ENCODE data around the gene RTN4R. TPM values are rescaled to one million over a fixed set of nuclear protein-coding genes. Genes with fewer than 3 reads are reported as not detected.

RTN4R gene
- total RNA-seq, 1 experiment from 2014 or later: 16.3 TPM

- in situ Hi-C loops (cut with HindIII; ENCODE audit: low pct_unique_long_range_greater_than_20kb, low sequenced_read_pairs) (no loop called here), intact Hi-C loops (cut with micrococcal nuclease; ENCODE audit: unreplicated experiment) (no loop called here)
- no peak for TF ChIP-seq TCF7L2 (IDR thresholded peaks at IDR 0.05; ENCODE audit: low read depth, low read length)
- TF ChIP-seq POLR2AphosphoS5 (IDR thresholded peaks at IDR 0.05; ENCODE audit: low read depth, low read length): no peak
- TF ChIP-seq CTCF (IDR thresholded peaks at IDR 0.05): no peak
- TF ChIP-seq REST (IDR thresholded peaks at IDR 0.05; ENCODE audit: insufficient read depth in 1 of 2, low read depth in 2 of 2, low read length in 1 of 2): no peak
- no peak for TF ChIP-seq SIN3A (IDR thresholded peaks at IDR 0.05; ENCODE audit: borderline replicate concordance, insufficient read depth, low read depth, low read length)
- ChIA-PET CTCF (no interaction called here), POLR2A (no interaction called here)
- H3K9me3 ChIP-seq (ENCODE audit: control insufficient read depth, insufficient read depth, low read depth, low read length): no peaks in the 10 kb centered on the region
- no peak for DNase-seq (ENCODE audit: low read depth, low spot score)
- no peak for ATAC-seq
- no TSS peak for BruUV-seq (replicated peaks)
- H3K4me3 ChIP-seq (ENCODE audit: low read depth in 2 of 2, low read length in 2 of 2): no peak overlapping the region
- no peaks in the 10 kb centered on the region for H3K27me3 ChIP-seq (ENCODE audit: control insufficient read depth, insufficient read depth, low read length)
- H3K27ac ChIP-seq (ENCODE audit: low read length): no peak overlapping the region
- no peaks in the 10 kb centered on the region for H3K4me1 ChIP-seq (ENCODE audit: control insufficient read depth, insufficient read depth, low read length)
- no peaks in the 10 kb centered on the region for H3K36me3 ChIP-seq (ENCODE audit: control insufficient read depth, insufficient read depth, low read length)
Measured at GRCh38 chr22:20302438-20303228, 34.5 kb upstream of the RTN4R start.

GRCh38 chr22:20299746-20300136 lies 31.6 kb upstream of the RTN4R start:
- Histone ChIP-seq H3K9me3 (ENCODE audit: control insufficient read depth, insufficient read depth, low read depth, low read length) (no peaks in the 10 kb centered on the region), H3K4me3 (ENCODE audit: low read depth in 2 of 2, low read length in 2 of 2) (peak overlapping the region; percentile 42 to 46), H3K4me1 (ENCODE audit: control insufficient read depth, insufficient read depth, low read length) (no peaks in the 10 kb centered on the region), H3K27ac (ENCODE audit: low read length) (no peak overlapping the region), H3K27me3 (ENCODE audit: control insufficient read depth, insufficient read depth, low read length) (no peaks in the 10 kb centered on the region), H3K36me3 (ENCODE audit: control insufficient read depth, insufficient read depth, low read length) (no peaks in the 10 kb centered on the region)
- in situ Hi-C loops (cut with HindIII; ENCODE audit: low pct_unique_long_range_greater_than_20kb, low sequenced_read_pairs): no loop called here
- no peak for DNase-seq (ENCODE audit: low read depth, low spot score)
- peak; percentile 52 for ATAC-seq
- ChIA-PET POLR2A (no interaction called here), CTCF (no interaction called here)
- intact Hi-C loops (cut with micrococcal nuclease; ENCODE audit: unreplicated experiment): no loop called here
- no TSS peak for BruUV-seq (replicated peaks)
- TF ChIP-seq SIN3A (IDR thresholded peaks at IDR 0.05; ENCODE audit: borderline replicate concordance, insufficient read depth, low read depth, low read length): 0 out of 2 replicates have a peak, but pooled peaks have one; percentile 13
- TF ChIP-seq TCF7L2 (IDR thresholded peaks at IDR 0.05; ENCODE audit: low read depth, low read length): no peak

All from Panc1 (cell line).